ENCODE measurements around the gene BCL7A. TPM values are rescaled to one million over a fixed set of nuclear protein-coding genes. Genes with fewer than 3 reads are reported as not detected.
A peak's percentile ranks its signal among the peaks of the same experiment; 100 is the strongest.

The BCL7A gene
- total and polyA plus RNA-seq, 9 of the 15 experiments (the other 6 are each of a cell fraction or from before 2014, with no cell fraction given): 0.25 to 21.9 (median 14.9) TPM

GRCh38 chr12:122023339-122024131, 1.9 kb downstream of the BCL7A start (continued):
- TF ChIP-seq PRDM10 (IDR thresholded peaks at IDR 0.05; ENCODE audit: partially characterized antibody) (peak; percentile 85), KLF1 (tag; IDR thresholded peaks at IDR 0.05) (no peak), MCM7 (IDR thresholded peaks at IDR 0.05) (no peak), E2F1 (CRISPR knock-in tag; IDR thresholded peaks at IDR 0.05) (no peak), POLR3G (IDR thresholded peaks at IDR 0.05; ENCODE audit: extremely low read depth, insufficient read length, insufficient replicate concordance) (no peak), PCBP1 (IDR thresholded peaks at IDR 0.05; ENCODE audit: low read depth, low read length, poor library complexity, severe bottlenecking) (no peak), SAFB (IDR thresholded peaks at IDR 0.05; ENCODE audit: borderline replicate concordance, low read depth, low read length) (no peak), CREB1 (IDR thresholded peaks at IDR 0.05) (no peak), CREB1 (CRISPR knock-in tag; IDR thresholded peaks at IDR 0.05) (no peak), HOXB6 (CRISPR knock-in tag; IDR thresholded peaks at IDR 0.05; ENCODE audit: borderline replicate concordance) (no peak), ZNF76 (CRISPR knock-in tag; IDR thresholded peaks at IDR 0.05; ENCODE audit: borderline replicate concordance) (no peak), SRSF7 (optimal IDR thresholded peaks at IDR 0.05; ENCODE audit: low read depth, low read length) (no peak), U2AF1 (optimal IDR thresholded peaks at IDR 0.05; ENCODE audit: low read depth, low read length) (no peak)
- TF ChIP-seq, protein P1, sequence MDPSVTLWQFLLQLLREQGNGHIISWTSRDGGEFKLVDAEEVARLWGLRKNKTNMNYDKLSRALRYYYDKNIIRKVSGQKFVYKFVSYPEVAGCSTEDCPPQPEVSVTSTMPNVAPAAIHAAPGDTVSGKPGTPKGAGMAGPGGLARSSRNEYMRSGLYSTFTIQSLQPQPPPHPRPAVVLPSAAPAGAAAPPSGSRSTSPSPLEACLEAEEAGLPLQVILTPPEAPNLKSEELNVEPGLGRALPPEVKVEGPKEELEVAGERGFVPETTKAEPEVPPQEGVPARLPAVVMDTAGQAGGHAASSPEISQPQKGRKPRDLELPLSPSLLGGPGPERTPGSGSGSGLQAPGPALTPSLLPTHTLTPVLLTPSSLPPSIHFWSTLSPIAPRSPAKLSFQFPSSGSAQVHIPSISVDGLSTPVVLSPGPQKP (CRISPR knock-in tag; IDR thresholded peaks at IDR 0.05): no peak
- TF ChIP-seq, protein P2, sequence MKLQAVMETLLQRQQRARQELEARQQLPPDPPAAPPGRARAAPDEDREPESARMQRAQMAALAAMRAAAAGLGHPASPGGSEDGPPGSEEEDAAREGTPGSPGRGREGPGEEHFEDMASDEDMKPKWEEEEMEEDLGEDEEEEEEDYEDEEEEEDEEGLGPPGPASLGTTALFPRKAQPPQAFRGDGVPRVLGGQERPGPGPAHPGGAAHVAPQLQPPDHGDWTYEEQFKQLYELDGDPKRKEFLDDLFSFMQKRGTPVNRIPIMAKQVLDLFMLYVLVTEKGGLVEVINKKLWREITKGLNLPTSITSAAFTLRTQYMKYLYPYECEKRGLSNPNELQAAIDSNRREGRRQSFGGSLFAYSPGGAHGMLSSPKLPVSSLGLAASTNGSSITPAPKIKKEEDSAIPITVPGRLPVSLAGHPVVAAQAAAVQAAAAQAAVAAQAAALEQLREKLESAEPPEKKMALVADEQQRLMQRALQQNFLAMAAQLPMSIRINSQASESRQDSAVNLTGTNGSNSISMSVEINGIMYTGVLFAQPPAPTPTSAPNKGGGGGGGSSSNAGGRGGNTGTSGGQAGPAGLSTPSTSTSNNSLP (IDR thresholded peaks at IDR 0.05; ENCODE audit: borderline replicate concordance, low read depth, low read length): no peak
